IPS-18c (cell line): Measurements from ENCODE around the gene AGRN.
"Not testable (repeated sequence)": the region's sequence is repeated elsewhere in the genome, so short reads cannot be mapped to it uniquely, and the experiment has no call there.

Source experiments
- H3K4me3 ChIP-seq: 2 replicates; pipeline ENCODE4 v1.7.0; 2013; ENCODE audit warnings: low read depth, mild to moderate bottlenecking, low read length, moderate library complexity; ENCODE audit not compliant: insufficient read depth
- H3K9me3 ChIP-seq: one replicate; pipeline ENCODE4 v1.6.1; 2013; ENCODE audit warnings: mild to moderate bottlenecking, low read length, moderate library complexity; ENCODE audit not compliant: control insufficient read depth, insufficient read depth

AGRN gene

DNA sequence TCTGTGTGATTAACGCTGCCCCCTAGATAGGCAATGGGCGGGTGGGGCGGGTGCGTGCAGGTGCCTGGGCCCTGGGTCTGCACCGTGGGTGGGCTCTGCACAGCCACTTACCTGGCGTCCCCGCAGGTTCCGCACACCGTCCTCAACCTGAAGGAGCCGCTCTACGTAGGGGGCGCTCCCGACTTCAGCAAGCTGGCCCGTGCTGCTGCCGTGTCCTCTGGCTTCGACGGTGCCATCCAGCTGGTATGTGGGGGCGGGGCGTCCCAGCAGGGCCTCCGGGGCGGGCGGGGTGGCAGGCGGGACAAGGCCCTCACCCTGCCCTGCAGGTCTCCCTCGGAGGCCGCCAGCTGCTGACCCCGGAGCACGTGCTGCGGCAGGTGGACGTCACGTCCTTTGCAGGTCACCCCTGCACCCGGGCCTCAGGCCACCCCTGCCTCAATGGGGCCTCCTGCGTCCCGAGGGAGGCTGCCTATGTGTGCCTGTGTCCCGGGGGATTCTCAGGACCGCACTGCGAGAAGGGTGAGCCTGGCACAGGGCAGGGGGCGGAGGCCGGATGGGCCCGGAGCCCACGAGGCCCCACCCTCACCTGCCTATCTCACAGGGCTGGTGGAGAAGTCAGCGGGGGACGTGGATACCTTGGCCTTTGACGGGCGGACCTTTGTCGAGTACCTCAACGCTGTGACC lies 31.3 kb downstream of the AGRN start:
- no peak overlapping the region for H3K4me3 ChIP-seq
- no peaks in the 10 kb centered on the region for H3K9me3 ChIP-seq

DNA sequence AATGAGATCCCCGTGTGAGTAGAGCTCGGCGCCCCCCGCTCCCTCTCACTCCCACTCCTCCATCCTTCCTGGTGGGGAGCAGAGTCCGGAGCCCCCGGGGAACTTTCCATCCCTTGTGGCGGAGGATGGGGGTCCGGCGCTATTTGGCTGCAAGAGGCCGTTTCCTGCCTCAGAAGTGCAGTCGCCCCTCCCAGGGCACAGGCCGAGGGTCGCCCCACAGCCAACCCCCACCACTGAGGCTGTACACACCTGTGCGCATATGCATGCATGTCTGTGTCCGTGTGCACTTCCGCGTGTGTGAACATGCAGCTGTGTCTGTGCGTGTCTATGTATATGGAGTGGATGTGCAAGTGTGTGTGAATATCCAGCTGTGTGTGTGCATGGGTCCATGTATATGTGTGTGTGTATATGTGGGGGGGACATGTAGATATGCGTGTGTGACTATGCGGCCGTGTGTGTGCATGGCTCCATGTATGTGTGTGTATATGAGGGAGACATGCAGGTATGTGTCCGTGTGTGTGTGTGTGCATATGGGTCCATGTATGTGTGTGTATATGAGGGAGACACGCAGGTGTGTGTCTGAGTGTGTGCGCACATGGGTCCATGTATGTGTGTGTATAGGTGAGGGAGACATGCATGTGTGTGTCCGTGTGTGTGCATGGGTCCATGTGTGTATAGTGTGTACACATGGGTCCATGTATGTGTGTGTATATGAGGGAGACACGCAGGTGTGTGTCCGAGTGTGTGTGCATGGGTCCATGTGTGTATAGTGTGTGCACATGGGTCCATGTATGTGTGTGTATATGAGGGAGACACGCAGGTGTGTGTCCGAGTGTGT lies 32.3 kb downstream of the AGRN start:
- Histone ChIP-seq H3K9me3 (no peaks in the 10 kb centered on the region), H3K4me3 (no peak overlapping the region)

GRCh38 chr1:1053022-1053421 lies 33.1 kb downstream of the AGRN start:
- no peaks in the 10 kb centered on the region for H3K9me3 ChIP-seq
- H3K4me3 ChIP-seq: no peak overlapping the region

DNA sequence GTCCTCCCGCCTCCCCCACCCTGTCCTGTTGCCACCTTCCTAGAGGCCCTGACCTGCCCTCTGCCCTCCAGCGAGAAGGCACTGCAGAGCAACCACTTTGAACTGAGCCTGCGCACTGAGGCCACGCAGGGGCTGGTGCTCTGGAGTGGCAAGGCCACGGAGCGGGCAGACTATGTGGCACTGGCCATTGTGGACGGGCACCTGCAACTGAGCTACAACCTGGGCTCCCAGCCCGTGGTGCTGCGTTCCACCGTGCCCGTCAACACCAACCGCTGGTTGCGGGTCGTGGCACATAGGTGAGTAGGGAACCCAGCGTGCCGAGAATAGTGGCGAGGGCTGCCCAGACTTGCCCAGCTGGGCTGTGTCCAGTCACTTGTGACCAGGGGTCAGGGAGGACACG lies 33.8 kb downstream of the AGRN start:
- H3K9me3 ChIP-seq: no peaks in the 10 kb centered on the region
- H3K4me3 ChIP-seq: no peak overlapping the region

DNA sequence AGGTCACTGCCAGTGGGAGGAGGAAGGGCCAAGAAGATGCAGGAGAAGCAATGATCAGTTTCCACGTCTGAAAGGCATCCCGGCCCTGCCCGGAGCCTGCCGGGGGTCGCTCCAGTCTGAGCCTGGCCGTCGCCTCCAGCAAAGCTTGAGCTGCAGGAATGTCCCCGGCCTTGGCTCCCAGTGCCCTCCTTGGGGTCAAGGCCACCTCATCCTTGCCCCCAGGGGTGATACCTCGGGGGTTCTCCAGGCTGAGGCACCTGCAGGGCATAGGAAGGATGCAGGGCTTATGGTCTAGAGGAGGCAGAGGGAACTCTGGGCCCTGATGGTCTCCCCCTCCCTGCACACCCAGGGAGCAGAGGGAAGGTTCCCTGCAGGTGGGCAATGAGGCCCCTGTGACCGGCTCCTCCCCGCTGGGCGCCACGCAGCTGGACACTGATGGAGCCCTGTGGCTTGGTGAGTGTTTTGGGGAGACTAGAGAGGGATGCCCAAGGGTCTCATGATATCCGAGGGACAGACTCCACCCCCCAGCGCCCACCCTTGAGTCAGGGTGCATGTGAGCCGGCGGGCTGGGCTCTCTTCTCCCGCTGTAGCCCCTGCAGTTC lies 34.3 kb downstream of the AGRN start:
- Histone ChIP-seq H3K9me3 (no peaks in the 10 kb centered on the region), H3K4me3 (no peak overlapping the region)

GRCh38 chr1:1054971-1055370 lies 35.1 kb downstream of the AGRN start:
- no peak overlapping the region for H3K4me3 ChIP-seq

GRCh38 chr1:1055841-1056736 lies 36.2 kb downstream of the AGRN start:
- Histone ChIP-seq H3K9me3 (no peaks in the 10 kb centered on the region), H3K4me3 (no peak overlapping the region)

More at GRCh38 chr1:1054971-1055370, 35.1 kb downstream of the AGRN start:
- no peaks in the 10 kb centered on the region for H3K9me3 ChIP-seq

DNA sequence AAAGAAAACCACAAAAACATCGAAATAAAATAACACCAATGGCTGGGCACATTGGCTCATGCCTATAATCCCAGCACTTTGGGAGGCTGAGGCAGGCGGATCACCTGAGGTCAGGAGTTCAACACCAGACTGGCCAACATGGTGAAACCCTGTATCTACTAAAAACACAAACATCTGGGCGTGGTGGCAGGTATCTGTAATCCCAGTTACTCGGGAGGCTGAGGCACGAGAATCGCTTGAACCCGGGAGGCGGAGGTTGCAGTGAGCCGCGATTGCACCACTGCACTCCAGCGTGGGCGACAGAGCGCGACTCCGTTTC lies 37.8 kb downstream of the AGRN start:
- not testable (repeated sequence) for H3K9me3 ChIP-seq, H3K4me3 ChIP-seq

DNA sequence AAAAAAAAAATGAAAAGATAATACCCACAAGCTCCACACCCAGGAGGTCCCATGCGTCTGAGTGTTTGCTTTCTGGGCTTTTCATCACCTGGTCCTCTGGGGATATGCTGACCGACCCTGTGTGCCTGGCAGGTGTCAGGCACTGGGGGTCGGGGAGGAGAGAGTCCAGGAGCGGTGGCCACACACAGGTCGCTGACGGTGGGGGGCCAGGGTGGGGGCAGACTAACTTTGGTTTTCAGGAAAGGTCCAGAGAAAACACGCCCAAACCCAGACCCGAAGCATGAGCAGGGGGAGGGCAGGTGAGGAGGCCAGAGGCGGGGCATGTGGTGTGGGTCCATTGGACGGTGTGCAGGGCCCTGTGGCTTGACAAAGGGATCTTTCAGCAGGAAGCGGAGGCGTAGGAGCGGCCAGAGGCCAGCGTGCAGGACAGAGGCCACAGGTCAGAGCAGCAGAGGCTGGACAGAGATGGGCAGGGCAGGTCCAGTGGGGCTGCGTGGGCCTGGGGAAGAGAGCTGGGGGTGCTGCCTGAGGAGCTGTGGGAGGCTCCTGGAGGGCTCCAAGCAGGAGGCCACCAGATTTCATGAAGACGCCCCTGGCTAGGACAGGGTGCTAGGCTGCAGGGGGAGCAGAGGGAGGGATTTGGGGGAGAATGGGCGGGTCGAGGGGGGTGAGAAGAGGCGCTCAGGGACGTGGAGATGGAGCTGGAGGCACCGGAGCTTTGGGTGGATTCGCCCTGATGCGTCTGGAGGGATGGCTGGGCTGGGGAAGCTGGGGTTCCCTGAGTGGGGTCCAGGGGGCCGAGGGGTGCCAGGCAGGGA lies 38.4 kb downstream of the AGRN start:
- Histone ChIP-seq H3K4me3 (peak overlapping the region; percentile 63), H3K9me3 (no peaks in the 10 kb centered on the region)

- Histone ChIP-seq H3K4me3 (peak overlapping the region; percentile 63), H3K9me3 (no peaks in the 10 kb centered on the region)
Observed at GRCh38 chr1:1058921-1059493, 39.1 kb downstream of the AGRN start.

GRCh38 chr1:1059494-1060280 lies 39.8 kb downstream of the AGRN start:
- Histone ChIP-seq H3K9me3 (no peaks in the 10 kb centered on the region), H3K4me3 (peak overlapping the region; percentile 63)

DNA sequence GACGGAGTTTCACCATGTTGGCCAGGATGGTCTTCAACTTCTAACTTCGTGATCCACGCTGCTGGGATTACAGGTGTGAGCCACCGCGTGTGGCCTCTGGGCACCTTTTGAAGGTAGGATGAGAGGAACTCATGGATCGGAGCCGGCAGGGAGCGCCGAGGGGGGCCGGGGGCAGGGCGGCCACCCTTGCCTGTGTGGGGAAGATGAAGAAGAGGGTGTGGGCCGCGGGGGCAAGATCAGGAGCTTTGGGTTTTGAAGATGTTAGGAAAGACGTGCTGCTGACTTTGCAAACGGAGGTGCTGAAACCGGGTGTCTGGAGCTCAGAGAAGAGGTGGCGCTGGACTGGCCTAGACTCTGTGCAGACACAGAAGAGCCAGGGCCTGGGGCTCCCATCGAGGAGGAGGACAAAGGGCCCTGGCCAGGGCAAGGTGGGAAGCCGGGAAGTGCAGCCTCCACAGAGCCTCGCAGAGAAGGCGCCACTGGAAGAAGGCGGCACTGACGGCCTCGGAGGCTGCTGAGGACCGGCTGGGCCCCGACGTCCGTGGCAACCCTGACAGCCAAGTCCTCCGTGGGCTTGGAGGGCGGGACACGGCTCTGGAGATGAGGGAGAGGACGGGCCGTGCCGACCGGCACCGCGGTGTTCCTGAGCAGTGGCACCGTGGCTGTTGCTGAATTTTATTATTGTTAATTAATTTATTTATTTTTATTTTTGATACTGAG lies 40.5 kb downstream of the AGRN start:
- H3K9me3 ChIP-seq: no peaks in the 10 kb centered on the region
- peak overlapping the region; percentile 63; the same call in 1 of the 2 replicates for H3K4me3 ChIP-seq

DNA sequence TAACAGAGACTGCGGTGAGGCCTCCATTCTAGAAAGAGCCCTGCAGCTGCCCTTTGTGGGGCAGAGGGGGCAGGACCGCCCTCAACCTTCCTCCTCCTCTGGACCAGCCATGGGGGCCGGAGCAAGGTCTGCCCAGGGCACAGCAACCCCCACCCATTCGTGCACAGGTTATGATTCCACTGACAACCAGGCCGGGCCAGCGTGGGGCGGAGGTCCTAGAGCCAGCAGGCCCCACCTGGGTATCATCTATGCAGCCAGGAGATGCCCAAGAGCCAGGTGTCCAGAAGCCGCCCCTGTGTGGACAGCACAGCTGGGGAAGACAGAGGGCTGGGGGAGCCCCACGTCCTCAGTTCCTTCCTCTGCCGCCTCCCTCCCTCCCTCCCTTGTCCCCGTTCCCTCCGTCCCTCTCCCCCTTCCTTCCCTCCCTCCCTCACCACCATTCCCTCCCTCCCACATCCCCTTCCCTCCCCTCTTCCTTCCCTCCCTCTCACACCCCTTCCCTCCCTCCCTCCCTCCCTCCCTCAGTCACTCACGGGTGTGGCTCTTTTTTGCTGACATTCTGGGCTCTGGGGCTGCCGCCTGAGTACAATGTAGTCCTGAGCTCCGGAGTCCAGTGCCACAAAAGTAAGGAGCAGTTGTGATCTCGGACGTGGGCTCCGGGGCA lies 41.9 kb downstream of the AGRN start:
- H3K9me3 ChIP-seq: no peaks in the 10 kb centered on the region
- no peak overlapping the region for H3K4me3 ChIP-seq

DNA sequence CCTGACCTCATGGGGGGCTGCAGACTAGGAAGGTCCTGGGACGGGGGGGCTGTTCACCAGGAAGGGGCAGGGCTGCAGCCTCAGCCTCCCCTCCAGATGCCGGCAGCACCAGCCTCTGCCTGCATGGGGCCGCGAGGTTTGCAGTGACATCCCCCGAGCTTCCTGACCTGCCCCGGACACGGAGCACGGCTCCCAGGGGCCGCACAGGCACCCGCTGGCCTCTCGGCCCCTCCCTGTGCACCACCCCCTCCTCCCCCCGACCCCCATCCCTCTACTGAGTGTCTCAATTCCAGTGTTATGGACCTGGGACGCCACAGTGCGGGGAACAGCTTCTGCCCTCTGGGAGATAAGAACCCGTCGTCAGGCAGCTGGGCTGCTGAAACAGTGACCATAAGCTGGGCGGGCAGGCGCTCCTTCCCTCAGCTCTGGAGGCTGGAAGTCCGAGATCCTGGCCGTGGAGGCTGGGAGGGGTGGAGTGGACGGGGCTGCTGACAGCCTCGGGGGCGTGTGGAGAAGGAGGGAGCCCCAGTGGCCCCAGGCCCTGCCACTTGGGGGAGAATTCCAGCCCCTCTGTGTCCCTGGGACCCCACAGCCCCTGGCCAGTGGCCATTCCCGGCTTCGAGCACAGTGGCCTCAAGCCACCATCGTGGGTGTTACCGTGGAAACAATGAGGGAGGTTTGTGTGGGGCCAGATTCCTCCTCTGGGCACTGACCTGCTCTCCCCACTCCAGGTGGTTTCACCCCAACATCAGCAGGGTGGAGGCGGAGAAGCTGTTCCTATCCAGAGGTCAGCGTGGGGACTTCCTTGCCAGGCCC lies 42.6 kb downstream of the AGRN start:
- Histone ChIP-seq H3K9me3 (no peaks in the 10 kb centered on the region), H3K4me3 (no peak overlapping the region)
